ENCODE data around the gene LDLRAD4. TPM values are rescaled to one million over a fixed set of nuclear protein-coding genes. Genes with fewer than 3 reads are reported as not detected.
"Not testable (repeated sequence)": the region's sequence is repeated elsewhere in the genome, so short reads cannot be mapped to it uniquely, and the experiment has no call there.

The LDLRAD4 gene
- total RNA-seq, 1 donor, result under 0.01 TPM

- no peak for DNase-seq (ENCODE audit: insufficient read length, low spot score, missing footprints)
- Histone ChIP-seq H3K79me2 (ENCODE audit: insufficient read depth, low read length) (no peaks in the 10 kb centered on the region), H3K4me2 (ENCODE audit: insufficient read depth, low read length) (no peak overlapping the region), H2AFZ (ENCODE audit: low read length) (no peak overlapping the region), H3K9me3 (ENCODE audit: low read depth, low read length) (no peaks in the 10 kb centered on the region), H3K4me1 (ENCODE audit: insufficient read depth, low read length) (no peaks in the 10 kb centered on the region), H3K36me3 (ENCODE audit: insufficient read depth, low read length) (no peaks in the 10 kb centered on the region), H4K20me1 (ENCODE audit: insufficient read depth, low read length) (no peaks in the 10 kb centered on the region), H3K4me3 (ENCODE audit: insufficient read depth, low read length) (no peak overlapping the region), H3K27ac (ENCODE audit: low read depth, low read length) (no peak overlapping the region), H3K27me3 (ENCODE audit: insufficient read depth, low read length) (no peaks in the 10 kb centered on the region)
- no peak for TF ChIP-seq CTCF (IDR thresholded peaks at IDR 0.05; ENCODE audit: extremely low read depth, low read depth, low read length)
Measured at GRCh38 chr18:13486686-13487085, 268.1 kb downstream of the LDLRAD4 start.

GRCh38 chr18:13487237-13487636 is 268.7 kb downstream of the LDLRAD4 start:
- no peaks in the 10 kb centered on the region for H3K9me3 ChIP-seq (ENCODE audit: low read depth, low read length)
- no peaks in the 10 kb centered on the region for H3K79me2 ChIP-seq (ENCODE audit: insufficient read depth, low read length)
- H4K20me1 ChIP-seq (ENCODE audit: insufficient read depth, low read length), result no peaks in the 10 kb centered on the region
- H3K36me3 ChIP-seq (ENCODE audit: insufficient read depth, low read length), result no peaks in the 10 kb centered on the region
- no peak overlapping the region for H2AFZ ChIP-seq (ENCODE audit: low read length)
- DNase-seq (ENCODE audit: insufficient read length, low spot score, missing footprints), result no peak
- H3K27me3 ChIP-seq (ENCODE audit: insufficient read depth, low read length), result no peaks in the 10 kb centered on the region
- no peak overlapping the region for H3K4me2 ChIP-seq (ENCODE audit: insufficient read depth, low read length)
- H3K4me3 ChIP-seq (ENCODE audit: insufficient read depth, low read length), result no peak overlapping the region
- TF ChIP-seq CTCF (IDR thresholded peaks at IDR 0.05; ENCODE audit: extremely low read depth, low read depth, low read length), result no peak
- no peaks in the 10 kb centered on the region for H3K4me1 ChIP-seq (ENCODE audit: insufficient read depth, low read length)
- no peak overlapping the region for H3K27ac ChIP-seq (ENCODE audit: low read depth, low read length)

- no peaks in the 10 kb centered on the region for H4K20me1 ChIP-seq (ENCODE audit: insufficient read depth, low read length)
- H2AFZ ChIP-seq (ENCODE audit: low read length), result no peak overlapping the region
- no peaks in the 10 kb centered on the region for H3K79me2 ChIP-seq (ENCODE audit: insufficient read depth, low read length)
- no peaks in the 10 kb centered on the region for H3K36me3 ChIP-seq (ENCODE audit: insufficient read depth, low read length)
- H3K4me1 ChIP-seq (ENCODE audit: insufficient read depth, low read length), result no peaks in the 10 kb centered on the region
- H3K9me3 ChIP-seq (ENCODE audit: low read depth, low read length), result no peaks in the 10 kb centered on the region
- no peak overlapping the region for H3K4me2 ChIP-seq (ENCODE audit: insufficient read depth, low read length)
- H3K27me3 ChIP-seq (ENCODE audit: insufficient read depth, low read length), result no peaks in the 10 kb centered on the region
- H3K27ac ChIP-seq (ENCODE audit: low read depth, low read length), result no peak overlapping the region
- H3K4me3 ChIP-seq (ENCODE audit: insufficient read depth, low read length), result no peak overlapping the region
- no peak for TF ChIP-seq CTCF (IDR thresholded peaks at IDR 0.05; ENCODE audit: extremely low read depth, low read depth, low read length)
- DNase-seq (ENCODE audit: insufficient read length, low spot score, missing footprints), result no peak
Measured at GRCh38 chr18:13488281-13488929, 269.8 kb downstream of the LDLRAD4 start.

- H4K20me1 ChIP-seq (ENCODE audit: insufficient read depth, low read length); H3K27ac ChIP-seq (ENCODE audit: low read depth, low read length); DNase-seq (ENCODE audit: insufficient read length, low spot score, missing footprints); H3K79me2 ChIP-seq (ENCODE audit: insufficient read depth, low read length); H2AFZ ChIP-seq (ENCODE audit: low read length); H3K4me1 ChIP-seq (ENCODE audit: insufficient read depth, low read length); H3K27me3 ChIP-seq (ENCODE audit: insufficient read depth, low read length); H3K4me2 ChIP-seq (ENCODE audit: insufficient read depth, low read length); H3K36me3 ChIP-seq (ENCODE audit: insufficient read depth, low read length); H3K4me3 ChIP-seq (ENCODE audit: insufficient read depth, low read length); H3K9me3 ChIP-seq (ENCODE audit: low read depth, low read length): not testable (repeated sequence)
Measured at GRCh38 chr18:13489303-13489702, 270.7 kb downstream of the LDLRAD4 start.
